Astrocyte of the spinal cord (primary cell): ENCODE measurements around the gene POMGNT2.

ENCODE experiments used
- DNase-seq: peaks from one replicate; pipeline ENCODE4 v3.0.0; 2011; ENCODE audit warnings: low read depth, low spot score
- H3K4me3 ChIP-seq: 2 replicates; pipeline ENCODE4 v1.5.1; 2011; ENCODE audit warnings: low read depth, mild to moderate bottlenecking, low read length, moderate library complexity
- CTCF ChIP-seq: IDR thresholded peaks from 2 replicates; pipeline ENCODE4 v1.5.1; 2012; ENCODE audit warnings: low read depth, mild to moderate bottlenecking, low read length, inconsistent platforms
- in situ Hi-C: cut with HindIII; loops from 2 replicates; pipeline ENCODE4 v1.10.0; 2017; ENCODE audit warnings: low sequenced_read_pairs

POMGNT2 gene

GRCh38 chr3:43032646-43033628 is 72.9 kb downstream of the POMGNT2 start:
- H3K4me3 ChIP-seq = no peak overlapping the region
- in situ Hi-C loops = no loop called here
- DNase-seq = no peak
- TF ChIP-seq CTCF = no peak

GRCh38 chr3:43031889-43032545 is 73.9 kb downstream of the POMGNT2 start:
- no peak for DNase-seq
- in situ Hi-C loops = no loop called here
- no peak for TF ChIP-seq CTCF
- H3K4me3 ChIP-seq = no peak overlapping the region

DNA sequence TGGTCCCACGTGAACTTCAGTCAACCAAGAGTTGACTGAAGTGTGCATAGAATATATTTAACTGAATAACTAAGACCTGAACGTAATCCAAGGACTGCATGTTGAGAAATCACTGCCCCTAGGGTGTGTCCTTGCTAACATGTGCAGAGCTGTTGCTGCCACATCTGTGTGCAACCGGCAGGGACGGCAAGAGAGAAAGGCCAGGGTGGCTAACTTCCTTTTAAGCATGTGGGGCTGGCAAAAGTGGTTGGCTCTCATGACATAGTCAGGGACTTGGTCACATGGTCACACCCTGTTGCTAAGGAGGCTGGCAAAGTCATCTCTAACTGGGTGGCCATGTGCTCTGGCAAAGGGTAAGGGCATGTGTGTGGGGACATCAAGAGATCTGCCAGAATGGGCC is 74.4 kb downstream of the POMGNT2 start:
- DNase-seq = no peak
- TF ChIP-seq CTCF = no peak
- in situ Hi-C loops = no loop called here
- H3K4me3 ChIP-seq = no peak overlapping the region

DNA sequence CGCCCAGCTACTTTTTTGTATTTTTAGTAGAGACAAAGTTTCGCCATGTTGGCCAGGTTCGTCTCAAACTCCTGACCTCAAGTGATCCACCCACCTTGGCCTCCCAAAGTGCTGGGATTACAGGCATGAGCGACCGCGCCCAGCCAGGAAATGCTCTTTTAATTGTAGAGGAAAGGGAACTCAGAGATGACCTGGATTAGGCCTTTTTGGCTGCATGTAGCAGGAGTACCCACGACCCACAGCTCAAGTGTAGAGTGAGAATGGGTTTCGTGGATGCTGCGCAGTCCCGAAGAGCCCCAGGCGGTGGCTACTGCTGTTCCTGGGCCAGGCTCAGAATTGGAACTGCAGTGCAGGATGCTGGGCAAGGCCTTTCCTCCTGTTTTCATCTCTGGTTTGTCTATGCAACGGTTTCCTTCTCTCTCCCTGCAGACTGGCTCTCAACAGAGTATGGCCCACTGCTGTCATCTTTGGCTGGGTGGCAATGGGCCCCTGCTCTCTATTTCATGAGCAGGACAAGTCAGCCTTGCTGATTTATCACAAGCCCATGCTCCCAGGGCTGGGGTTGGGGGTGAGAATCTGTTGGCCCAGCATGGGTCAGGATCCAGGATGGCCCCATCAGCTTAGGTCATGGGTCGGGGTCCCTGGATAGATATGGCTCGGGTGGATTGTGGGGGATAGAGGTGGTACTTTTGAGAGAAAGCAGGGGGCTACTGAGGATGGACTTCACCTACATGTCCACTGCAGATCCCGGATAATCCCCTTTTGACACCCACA is 75.5 kb downstream of the POMGNT2 start:
- no peak for TF ChIP-seq CTCF
- in situ Hi-C loops = no loop called here
- no peak for DNase-seq

More for the DNA sequence above, 75.5 kb downstream of the POMGNT2 start:
- H3K4me3 ChIP-seq = no peak overlapping the region
